ENCODE data around the gene KRTAP5-10.
"Not testable (repeated sequence)": the region's sequence is repeated elsewhere in the genome, so short reads cannot be mapped to it uniquely, and the experiment has no call there.

KRTAP5-10 gene

DNA sequence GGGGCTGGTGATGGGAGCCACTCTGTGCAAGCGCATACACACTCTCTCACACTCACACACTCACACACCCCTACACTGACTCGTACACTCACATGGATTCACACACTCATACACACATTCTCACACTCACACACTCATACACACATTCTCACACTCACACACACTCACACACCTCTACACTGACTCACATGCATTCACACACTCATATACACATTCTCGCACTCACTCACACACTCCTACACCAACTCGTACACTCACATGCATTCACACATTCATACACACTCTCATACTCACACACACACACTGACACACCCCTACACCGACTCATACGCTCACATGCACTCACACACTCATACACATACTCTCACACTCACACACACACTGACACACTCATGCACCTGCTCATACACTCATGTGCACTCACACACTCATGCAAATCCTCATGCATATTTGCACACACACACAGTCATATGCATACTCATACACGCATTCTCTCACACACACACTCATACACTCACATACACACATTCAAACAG lies 12.2 kb downstream of the KRTAP5-10 start:
- no peak overlapping the region for H3K4me3 ChIP-seq (ENCODE audit: low read depth, low read length)
- DNase-seq, result no peak
- no peaks in the 10 kb centered on the region for H3K27me3 ChIP-seq (ENCODE audit: insufficient read depth, low read depth, severe bottlenecking)
- H3K36me3 ChIP-seq, result no peaks in the 10 kb centered on the region
- TF ChIP-seq, protein P1, sequence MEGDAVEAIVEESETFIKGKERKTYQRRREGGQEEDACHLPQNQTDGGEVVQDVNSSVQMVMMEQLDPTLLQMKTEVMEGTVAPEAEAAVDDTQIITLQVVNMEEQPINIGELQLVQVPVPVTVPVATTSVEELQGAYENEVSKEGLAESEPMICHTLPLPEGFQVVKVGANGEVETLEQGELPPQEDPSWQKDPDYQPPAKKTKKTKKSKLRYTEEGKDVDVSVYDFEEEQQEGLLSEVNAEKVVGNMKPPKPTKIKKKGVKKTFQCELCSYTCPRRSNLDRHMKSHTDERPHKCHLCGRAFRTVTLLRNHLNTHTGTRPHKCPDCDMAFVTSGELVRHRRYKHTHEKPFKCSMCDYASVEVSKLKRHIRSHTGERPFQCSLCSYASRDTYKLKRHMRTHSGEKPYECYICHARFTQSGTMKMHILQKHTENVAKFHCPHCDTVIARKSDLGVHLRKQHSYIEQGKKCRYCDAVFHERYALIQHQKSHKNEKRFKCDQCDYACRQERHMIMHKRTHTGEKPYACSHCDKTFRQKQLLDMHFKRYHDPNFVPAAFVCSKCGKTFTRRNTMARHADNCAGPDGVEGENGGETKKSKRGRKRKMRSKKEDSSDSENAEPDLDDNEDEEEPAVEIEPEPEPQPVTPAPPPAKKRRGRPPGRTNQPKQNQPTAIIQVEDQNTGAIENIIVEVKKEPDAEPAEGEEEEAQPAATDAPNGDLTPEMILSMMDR (IDR thresholded peaks at IDR 0.05; ENCODE audit: low read depth, low read length), result no peak
- H3K27ac ChIP-seq, result no peak overlapping the region
- H3K9me3 ChIP-seq (ENCODE audit: severe bottlenecking), result no peaks in the 10 kb centered on the region

DNA sequence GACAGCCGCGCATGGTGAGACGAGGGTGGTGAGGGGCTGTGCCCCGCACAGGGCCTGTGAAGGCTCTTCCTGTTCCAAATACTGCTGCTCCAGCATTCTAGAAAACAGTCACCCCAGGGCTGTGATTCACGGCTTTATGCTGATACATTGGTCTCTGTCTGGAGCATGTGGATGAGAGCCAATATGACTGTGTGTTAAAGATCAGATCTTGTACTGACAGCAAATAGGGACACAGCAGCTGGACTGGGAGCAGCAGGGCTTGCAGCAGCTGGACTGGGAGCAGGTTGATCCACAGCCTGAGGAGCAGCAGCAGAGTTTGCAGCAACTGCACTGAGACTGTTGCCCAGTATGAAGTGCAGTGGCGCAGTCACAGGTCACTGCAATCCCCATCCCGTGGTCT lies 14.2 kb downstream of the KRTAP5-10 start:
- not testable (repeated sequence) for H3K36me3 ChIP-seq; DNase-seq; H3K4me3 ChIP-seq (ENCODE audit: low read depth, low read length); H3K27ac ChIP-seq; H3K27me3 ChIP-seq (ENCODE audit: insufficient read depth, low read depth, severe bottlenecking); H3K9me3 ChIP-seq (ENCODE audit: severe bottlenecking)

DNA sequence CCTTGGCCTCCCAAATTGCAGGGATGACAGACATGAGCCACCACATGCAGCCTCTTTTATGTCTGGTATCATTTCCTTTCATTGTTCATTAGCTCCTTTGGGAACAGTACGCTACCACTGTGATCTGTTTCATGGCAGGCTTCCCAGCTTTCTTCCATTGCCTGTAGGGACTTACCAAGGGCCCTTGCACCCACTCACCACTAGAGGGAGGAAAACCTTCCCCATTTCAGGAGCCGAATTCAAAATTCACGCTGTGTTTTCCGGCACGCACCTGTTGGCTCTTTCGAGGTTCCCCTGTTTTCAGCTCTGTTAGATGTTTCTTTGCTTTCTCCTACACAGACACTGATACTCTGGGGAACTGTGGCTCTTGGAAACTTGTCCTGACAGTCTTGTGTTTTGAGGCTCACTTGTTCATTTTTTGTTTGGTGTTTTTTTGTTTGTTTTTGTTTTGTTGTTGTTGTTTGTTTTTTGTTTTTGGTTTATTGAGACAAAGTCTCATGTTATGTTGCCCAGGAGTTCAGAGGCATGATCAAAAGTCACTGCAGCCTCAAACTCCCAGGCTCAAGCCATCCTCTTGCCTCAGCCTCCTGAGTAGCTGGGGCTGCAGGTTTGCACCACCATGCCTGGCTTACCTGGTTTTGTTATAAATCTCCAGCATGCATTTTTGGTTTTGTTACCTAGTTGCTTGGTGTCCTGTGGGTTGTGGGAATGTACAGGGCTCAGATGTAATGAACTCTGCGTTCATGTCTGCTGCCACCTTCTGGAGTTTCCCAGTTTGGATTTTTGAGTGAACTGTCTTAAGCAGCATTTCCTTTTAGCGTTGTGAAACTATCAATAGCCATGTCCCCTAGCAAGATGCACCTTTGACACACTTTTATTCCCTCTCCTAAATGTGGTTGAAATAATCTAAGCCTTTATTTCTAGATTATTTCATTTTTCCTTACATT lies 15.0 kb downstream of the KRTAP5-10 start:
- no peaks in the 10 kb centered on the region for H3K36me3 ChIP-seq
- no peaks in the 10 kb centered on the region for H3K9me3 ChIP-seq (ENCODE audit: severe bottlenecking)
- H3K27ac ChIP-seq, result no peak overlapping the region
- no peak overlapping the region; the same call in 1 of the 2 replicates for H3K4me3 ChIP-seq (ENCODE audit: low read depth, low read length)
- TF ChIP-seq, protein P1 (IDR thresholded peaks at IDR 0.05; ENCODE audit: low read depth, low read length), result peak; percentile 84
- DNase-seq, result peak; percentile 71
- no peaks in the 10 kb centered on the region for H3K27me3 ChIP-seq (ENCODE audit: insufficient read depth, low read depth, severe bottlenecking)

DNA sequence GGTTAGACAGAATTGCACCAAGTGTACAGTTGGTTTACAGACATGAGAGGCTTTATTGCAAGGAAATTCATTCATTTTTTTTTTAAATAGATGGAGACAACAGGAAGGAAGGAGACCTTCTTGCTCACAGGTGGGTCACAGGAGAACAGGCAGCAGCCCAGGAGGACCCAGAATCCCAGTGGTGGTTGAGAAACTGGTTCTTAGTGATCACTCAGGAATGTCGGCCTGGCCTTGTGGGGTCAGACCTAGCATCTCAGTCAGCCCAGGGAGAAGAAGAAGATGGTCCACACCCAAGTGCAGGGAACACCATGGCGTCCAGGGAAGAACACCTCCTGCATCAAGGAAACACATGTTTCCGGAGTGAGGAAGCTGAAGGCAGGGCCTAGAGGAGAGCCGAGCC lies 16.5 kb downstream of the KRTAP5-10 start:
- Histone ChIP-seq H3K4me3 (ENCODE audit: low read depth, low read length) (no peak overlapping the region), H3K36me3 (no peaks in the 10 kb centered on the region), H3K9me3 (ENCODE audit: severe bottlenecking) (no peaks in the 10 kb centered on the region), H3K27me3 (ENCODE audit: insufficient read depth, low read depth, severe bottlenecking) (no peaks in the 10 kb centered on the region), H3K27ac (no peak overlapping the region)
- DNase-seq, result no peak
- TF ChIP-seq, protein P1 (IDR thresholded peaks at IDR 0.05; ENCODE audit: low read depth, low read length), result no peak

DNA sequence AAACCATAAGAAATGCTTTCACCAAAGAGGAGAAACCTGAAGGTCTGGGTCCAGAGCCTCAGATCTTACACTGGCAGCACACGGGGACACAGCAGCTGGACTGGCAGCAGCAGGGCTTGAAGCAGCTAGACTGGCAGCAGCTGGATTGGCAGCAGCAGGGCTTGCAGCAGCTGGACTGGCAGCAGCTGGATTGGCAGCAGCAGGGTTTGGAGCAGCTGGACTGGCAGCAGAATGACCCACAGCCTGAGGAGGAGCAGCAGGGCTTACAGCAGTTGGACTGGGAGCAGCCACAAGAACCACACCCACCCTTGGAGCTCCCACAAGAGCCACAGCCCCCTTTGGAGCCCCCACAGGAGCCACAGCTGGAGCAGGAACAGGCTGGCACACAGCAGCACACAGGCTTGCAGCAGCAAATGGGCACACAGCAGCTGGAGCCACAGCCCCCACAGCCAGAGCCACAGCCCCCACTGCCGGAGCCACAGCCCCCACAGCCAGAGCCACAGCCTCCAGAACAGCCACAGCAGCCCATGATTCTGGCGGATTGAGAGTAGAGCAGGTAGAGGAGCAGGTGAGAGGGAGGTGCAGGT lies 17.0 kb downstream of the KRTAP5-10 start, which contains the start of gene KRTAP5-11:
Gene KRTAP5-11 (minus strand): TSS at position 567 of the 587 bp plus-strand sequence. CDS start 38 bp downstream, at position 529.
- Histone ChIP-seq H3K4me3 (ENCODE audit: low read depth, low read length) (no peak within 1 kb of the TSS), H3K9me3 (ENCODE audit: severe bottlenecking) (no peaks in the 10 kb centered on the region)
- no peak for DNase-seq

DNA sequence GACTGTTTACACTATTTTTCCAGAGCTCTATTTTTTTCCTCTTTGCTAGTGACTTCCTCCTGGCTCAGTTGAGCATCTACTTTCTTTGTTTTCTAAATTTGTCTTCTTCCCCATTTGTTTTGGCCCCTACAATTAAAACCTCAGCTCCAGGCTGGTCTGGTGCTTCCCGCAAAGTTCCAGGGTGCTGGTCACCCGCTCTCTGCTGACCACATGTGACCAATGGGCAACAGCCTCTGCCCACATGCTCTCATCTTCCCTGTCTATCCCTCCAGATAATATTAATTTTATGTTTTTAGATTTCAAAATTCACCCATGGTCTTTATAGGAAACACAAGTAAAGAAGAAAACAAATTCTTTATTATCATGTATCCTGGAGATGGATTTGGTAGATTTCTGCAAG lies 17.6 kb downstream of the KRTAP5-10 start:
- H3K27ac ChIP-seq; H3K36me3 ChIP-seq; DNase-seq; H3K27me3 ChIP-seq (ENCODE audit: insufficient read depth, low read depth, severe bottlenecking); H3K4me3 ChIP-seq (ENCODE audit: low read depth, low read length); H3K9me3 ChIP-seq (ENCODE audit: severe bottlenecking): not testable (repeated sequence)

More for the DNA sequence above, 17.0 kb downstream of the KRTAP5-10 start, which contains the start of gene KRTAP5-11:
- Histone ChIP-seq H3K36me3 (no peaks in the 10 kb centered on the region), H3K27ac (no peak within 1 kb of the TSS), H3K27me3 (ENCODE audit: insufficient read depth, low read depth, severe bottlenecking) (no peaks in the 10 kb centered on the region)
- TF ChIP-seq, protein P1 (IDR thresholded peaks at IDR 0.05; ENCODE audit: low read depth, low read length), result no peak

DNA sequence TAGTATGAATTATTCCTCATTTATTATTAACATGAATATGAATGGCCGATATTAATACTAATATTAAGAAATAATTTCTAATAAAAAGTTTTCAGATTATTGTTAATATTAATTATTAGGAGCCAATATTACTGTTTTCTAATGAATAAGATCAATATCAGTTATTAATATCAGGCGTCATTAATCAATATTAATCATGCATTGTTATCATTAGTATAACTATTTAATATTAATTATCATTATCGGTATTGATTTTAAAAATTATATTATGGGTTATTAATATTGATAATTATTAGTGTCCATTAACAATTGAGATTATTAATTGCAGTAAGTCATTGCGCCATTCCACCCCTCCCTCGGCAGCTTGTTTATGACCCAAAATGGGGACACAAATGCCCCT lies 20.3 kb downstream of the KRTAP5-10 start:
- not testable (repeated sequence) for H3K27ac ChIP-seq; H3K36me3 ChIP-seq; H3K4me3 ChIP-seq (ENCODE audit: low read depth, low read length); H3K27me3 ChIP-seq (ENCODE audit: insufficient read depth, low read depth, severe bottlenecking); DNase-seq; H3K9me3 ChIP-seq (ENCODE audit: severe bottlenecking)

DNA sequence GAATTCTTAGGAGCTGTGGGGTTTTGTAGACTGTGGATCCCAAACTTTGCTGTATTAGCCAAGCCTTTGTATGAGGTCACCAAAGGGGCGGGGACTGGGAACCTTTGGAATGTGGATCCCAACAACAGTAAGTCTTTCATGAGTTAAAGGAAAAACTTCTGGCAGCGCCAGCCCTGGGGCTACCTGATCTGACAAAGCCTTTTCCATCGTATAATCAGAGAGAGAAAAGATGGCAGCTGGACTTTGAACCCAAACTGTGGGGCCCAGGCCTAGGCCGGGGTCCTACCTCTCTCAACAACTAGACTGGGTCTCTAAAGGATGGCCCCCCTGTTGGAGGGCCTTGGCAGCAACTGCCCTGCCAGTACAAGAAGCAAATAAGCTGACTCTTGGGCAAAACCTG lies 23.0 kb downstream of the KRTAP5-10 start:
- H3K4me3 ChIP-seq (ENCODE audit: low read depth, low read length); H3K9me3 ChIP-seq (ENCODE audit: severe bottlenecking); H3K27me3 ChIP-seq (ENCODE audit: insufficient read depth, low read depth, severe bottlenecking); H3K36me3 ChIP-seq; DNase-seq; H3K27ac ChIP-seq: not testable (repeated sequence)

DNA sequence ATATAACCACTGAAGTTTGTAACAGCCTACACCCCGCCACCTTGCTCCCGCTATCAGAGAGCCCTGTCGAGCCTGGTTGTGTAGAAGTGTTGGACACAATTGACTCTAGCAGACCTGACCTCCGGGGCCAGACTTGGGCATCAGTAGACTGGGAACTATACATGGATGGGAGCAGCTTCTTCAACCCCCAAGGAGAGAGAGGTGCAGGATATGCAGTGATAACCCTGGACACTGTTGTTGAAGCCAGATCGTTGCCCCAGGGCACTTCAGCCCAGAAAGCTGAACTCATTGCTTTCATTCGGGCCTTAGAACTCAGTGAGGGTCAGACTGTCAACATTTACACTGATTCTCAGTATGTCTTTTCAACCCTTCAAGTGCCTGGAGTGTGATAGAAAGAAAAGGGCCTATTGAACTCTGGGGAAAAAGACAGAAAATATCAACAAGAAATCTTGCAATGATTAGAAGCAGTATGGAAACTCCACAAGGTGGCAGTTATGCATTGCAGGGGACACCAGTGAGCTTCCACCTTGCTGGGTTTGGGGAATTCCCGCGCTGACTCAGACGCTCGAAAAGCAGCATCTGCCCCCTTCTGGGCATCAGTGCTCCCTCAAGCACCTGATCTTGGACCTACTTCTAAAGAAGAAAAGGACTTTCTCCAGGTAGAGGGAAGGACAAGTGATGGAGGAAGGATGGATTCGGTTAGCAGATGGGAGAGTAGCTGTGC lies 23.6 kb downstream of the KRTAP5-10 start:
- not testable (repeated sequence) for H3K27me3 ChIP-seq (ENCODE audit: insufficient read depth, low read depth, severe bottlenecking); DNase-seq; H3K36me3 ChIP-seq; H3K27ac ChIP-seq; H3K4me3 ChIP-seq (ENCODE audit: low read depth, low read length); H3K9me3 ChIP-seq (ENCODE audit: severe bottlenecking)
